Bronchial epithelial cell (primary cell): ENCODE results near the gene GRIA2. TPM values are rescaled to one million over a fixed set of nuclear protein-coding genes. Genes with fewer than 3 reads are reported as not detected.

Source experiments
- DNase-seq: peaks from one replicate; pipeline ENCODE4 v3.0.0-alpha.2; 2010; ENCODE audit warnings: low read depth
- FAIRE-seq: peaks from 2 replicates; lab custom pipeline; 2011; peaks lifted over from hg19 to GRCh38; lab: Jason Lieb, UNC
- H3K27me3 ChIP-seq: 2 replicates; pipeline ENCODE4 v1.5.1; 2011; ENCODE audit warnings: low read length; ENCODE audit not compliant: control insufficient read depth, insufficient read depth
- H3K36me3 ChIP-seq: 2 replicates; pipeline ENCODE4 v1.5.1; 2011; ENCODE audit warnings: low read length; ENCODE audit not compliant: control insufficient read depth, insufficient read depth
- H3K4me3 ChIP-seq: 2 replicates; pipeline ENCODE4 v1.5.1; 2011; ENCODE audit warnings: mild to moderate bottlenecking, low read depth, low read length, control low read depth
- total RNA-seq: library from RNA; depleted of rRNA; stranded (reverse); fragments of >200 nt; gene quantifications from 2 replicates; pipeline ENCODE4 v1.2.1, GENCODE V29; 2014
- TF ChIP-seq, protein P1 (sequence below): IDR thresholded peaks from 2 replicates; pipeline ENCODE4 v1.5.1; 2011; ENCODE audit warnings: mild to moderate bottlenecking, moderate library complexity, low read length, control low read depth, inconsistent platforms; ENCODE audit not compliant: insufficient read depth, severe bottlenecking

Gene GRIA2
- total RNA-seq, 1 donor from 2014 or later: not detected

DNA sequence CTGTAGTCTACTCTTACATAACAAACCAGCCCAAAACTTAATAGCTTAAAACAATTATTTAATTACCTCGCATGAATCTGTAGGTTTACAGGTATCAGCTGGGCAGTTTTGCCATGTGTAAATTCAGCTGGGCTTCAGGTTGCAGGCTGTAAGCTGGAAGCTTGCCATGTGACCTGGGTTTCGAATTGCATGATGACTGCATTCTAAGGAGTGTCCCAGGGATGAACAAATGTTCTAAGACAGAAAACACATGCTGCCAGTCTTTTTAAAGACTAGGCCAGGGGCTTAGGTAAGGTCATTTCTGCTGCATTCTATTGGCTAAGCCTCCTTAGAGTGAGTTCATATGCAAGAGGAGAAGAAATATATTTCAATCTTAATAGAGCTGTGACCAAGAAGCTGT lies 44.8 kb downstream of the GRIA2 start:
- DNase-seq: peak; percentile 39

DNA sequence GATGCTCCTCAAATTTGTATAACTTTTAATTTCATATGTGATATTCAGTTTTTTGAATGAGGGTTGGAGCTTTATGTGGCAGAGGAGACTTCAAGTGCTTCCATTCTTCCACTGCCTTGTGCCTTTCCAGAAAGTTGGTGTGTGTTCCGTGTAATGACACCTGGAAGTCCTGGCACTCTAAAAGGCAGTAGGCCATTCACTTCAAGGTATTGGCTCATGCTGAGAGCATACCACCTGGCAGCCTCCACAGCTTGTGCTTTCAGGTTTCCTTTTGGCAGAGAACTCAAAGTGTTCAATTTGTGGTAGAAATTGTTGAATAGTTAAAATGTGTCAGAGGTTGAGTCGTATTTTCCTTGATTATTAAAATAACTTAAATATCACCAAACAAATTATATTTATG lies 49.6 kb downstream of the GRIA2 start:
- Histone ChIP-seq H3K36me3 (no peaks in the 10 kb centered on the region), H3K27me3 (no peaks in the 10 kb centered on the region), H3K4me3 (no peak overlapping the region)
- TF ChIP-seq, protein P1, sequence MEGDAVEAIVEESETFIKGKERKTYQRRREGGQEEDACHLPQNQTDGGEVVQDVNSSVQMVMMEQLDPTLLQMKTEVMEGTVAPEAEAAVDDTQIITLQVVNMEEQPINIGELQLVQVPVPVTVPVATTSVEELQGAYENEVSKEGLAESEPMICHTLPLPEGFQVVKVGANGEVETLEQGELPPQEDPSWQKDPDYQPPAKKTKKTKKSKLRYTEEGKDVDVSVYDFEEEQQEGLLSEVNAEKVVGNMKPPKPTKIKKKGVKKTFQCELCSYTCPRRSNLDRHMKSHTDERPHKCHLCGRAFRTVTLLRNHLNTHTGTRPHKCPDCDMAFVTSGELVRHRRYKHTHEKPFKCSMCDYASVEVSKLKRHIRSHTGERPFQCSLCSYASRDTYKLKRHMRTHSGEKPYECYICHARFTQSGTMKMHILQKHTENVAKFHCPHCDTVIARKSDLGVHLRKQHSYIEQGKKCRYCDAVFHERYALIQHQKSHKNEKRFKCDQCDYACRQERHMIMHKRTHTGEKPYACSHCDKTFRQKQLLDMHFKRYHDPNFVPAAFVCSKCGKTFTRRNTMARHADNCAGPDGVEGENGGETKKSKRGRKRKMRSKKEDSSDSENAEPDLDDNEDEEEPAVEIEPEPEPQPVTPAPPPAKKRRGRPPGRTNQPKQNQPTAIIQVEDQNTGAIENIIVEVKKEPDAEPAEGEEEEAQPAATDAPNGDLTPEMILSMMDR: no peak
- no peak for DNase-seq
- no peak for FAIRE-seq

More for the DNA sequence above, 44.8 kb downstream of the GRIA2 start:
- no peak for FAIRE-seq
- TF ChIP-seq, protein P1: no peak
- Histone ChIP-seq H3K4me3 (no peak overlapping the region), H3K36me3 (no peaks in the 10 kb centered on the region), H3K27me3 (no peaks in the 10 kb centered on the region)

DNA sequence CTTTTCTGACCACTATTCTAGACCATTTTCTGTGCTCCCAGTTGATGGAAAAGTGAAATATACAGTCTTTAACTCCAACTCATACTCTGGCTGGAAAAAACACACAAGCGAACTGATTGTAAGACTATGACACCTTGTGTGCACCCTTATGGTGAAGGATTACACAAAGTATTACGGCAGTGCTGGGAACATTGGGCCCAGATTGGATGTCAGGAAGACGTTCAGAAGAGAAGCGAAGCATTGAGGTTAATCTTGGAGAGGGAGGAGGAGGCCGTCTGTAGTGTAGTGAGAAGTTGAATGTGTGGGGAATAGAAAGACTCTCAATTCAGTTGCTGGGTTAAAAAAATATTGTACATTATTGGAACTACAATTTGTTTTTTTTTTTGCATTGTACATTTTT lies 50.0 kb downstream of the GRIA2 start:
- TF ChIP-seq, protein P1: no peak
- Histone ChIP-seq H3K36me3 (no peaks in the 10 kb centered on the region), H3K4me3 (no peak overlapping the region), H3K27me3 (no peaks in the 10 kb centered on the region)
- FAIRE-seq: no peak
- no peak for DNase-seq

DNA sequence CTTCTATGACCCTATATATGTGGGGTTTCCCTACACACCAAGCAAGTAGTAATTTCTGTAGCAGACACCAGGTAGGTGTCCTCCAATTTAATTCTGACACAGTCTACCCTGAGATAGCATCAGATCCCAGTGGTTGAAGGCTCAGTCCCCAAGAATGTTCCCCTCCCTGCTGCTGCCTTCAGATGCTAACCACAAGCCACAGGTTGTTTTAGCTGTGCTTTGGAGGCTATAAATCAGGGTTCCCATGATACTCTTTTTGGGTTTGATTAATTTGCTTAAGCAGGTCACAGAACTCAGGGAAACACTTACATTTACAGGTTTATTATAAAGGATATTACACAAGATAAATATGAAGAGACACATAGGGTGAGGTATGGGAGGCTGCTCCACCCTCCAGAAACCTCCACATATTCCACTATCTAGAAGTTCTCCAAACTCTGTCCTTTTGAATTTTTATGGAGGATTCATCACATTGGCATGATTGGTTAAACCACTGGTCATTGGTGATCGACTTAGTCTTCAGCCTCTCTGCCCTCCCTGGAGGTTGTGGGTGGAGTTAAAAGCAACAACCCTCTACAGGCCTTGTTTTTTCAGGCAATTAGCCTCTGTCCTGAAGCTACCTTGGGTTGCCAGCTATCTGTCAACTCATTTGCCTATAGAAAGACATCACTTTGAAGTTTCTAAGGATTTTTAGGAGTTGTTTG lies 50.8 kb downstream of the GRIA2 start:
- H3K27me3 ChIP-seq: no peaks in the 10 kb centered on the region
- DNase-seq (no peak), FAIRE-seq (no peak)
- no peak overlapping the region for H3K4me3 ChIP-seq
- TF ChIP-seq, protein P1: no peak
- H3K36me3 ChIP-seq: no peaks in the 10 kb centered on the region

DNA sequence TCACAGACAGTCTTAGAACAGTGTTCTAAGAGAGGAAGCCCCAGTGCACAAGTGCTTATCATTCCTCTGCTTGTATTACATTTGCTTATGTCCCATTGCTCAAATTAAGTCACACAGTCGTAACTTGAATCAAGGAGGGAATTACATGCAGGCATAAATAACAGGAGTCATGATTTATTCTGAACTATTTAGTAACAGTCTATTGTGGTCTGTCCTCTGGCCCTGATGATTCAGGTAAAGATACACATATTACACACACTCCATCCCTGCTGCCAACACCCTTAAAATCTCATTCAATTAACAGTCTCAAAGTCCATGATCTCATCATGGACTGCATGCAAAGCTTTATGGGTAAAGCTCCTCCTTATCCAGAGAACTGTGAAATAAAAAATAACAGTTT lies 60.1 kb downstream of the GRIA2 start:
- Histone ChIP-seq H3K36me3 (no peaks in the 10 kb centered on the region), H3K4me3 (no peak overlapping the region), H3K27me3 (no peaks in the 10 kb centered on the region)
- peak; percentile 47 for FAIRE-seq
- peak; percentile 63 for DNase-seq
- TF ChIP-seq, protein P1: no peak

DNA sequence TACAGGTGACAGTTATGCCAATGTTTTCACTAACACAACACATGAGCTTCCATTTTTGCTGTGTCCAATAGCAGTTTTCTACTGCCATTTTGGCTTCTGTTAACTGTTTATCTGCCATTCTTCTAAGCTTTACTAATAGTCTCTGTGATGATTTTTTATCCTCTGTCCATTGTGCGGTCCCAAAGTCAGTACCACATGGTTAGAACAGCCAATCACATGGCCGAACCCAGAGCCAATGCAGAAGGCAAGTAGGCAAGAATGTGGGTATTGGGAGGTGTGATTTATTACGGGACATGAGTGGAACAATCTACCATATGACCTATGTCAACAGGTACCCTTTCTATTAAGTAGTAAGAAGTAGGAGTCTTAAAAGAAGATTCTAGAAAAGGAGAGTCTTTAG lies 61.5 kb downstream of the GRIA2 start:
- no peaks in the 10 kb centered on the region for H3K36me3 ChIP-seq
- H3K4me3 ChIP-seq: no peak overlapping the region
- DNase-seq (no peak), FAIRE-seq (no peak)
- TF ChIP-seq, protein P1: no peak
- H3K27me3 ChIP-seq: no peaks in the 10 kb centered on the region
